ENCODE data around the gene LYSMD2. TPM values are rescaled to one million over a fixed set of nuclear protein-coding genes. Genes with fewer than 3 reads are reported as not detected.

LYSMD2 gene
- total RNA-seq, 1 donor from 2014 or later: 25.7 TPM

DNA sequence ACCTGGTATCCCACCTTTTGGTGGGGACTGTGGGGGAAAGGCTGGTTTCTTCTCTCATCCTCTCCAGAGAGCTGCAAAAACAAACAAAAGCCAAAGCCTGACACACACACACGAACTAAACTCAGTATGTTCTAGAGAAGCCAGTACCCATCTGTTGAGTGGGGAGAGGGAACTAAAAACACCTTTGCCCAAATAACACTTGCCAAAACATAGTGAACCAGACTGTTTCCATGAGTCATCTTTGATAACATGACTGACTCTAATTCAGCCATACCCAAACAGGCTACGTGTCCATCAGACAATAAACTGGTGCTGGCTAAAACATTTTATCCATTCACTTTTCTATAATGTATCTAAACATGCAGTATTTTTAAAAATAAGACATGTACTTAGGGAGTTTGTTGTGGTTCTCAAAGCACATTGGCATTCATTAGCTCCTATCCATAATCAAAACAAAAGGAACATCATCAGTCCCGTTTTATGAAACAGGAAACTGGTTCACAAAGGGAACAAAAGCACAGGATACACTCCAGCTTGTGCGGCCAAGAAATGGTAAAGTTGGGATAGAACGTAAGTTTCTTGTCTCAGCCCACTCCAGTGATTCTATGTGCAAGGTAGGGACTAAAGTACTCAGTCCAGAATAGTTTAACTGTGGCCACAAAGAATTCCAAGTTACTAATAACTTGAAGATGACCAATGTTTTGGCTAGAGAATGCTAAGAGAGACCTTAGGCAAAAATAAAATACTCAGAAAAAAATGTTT is 16.1 kb downstream of the LYSMD2 start:
- intact Hi-C loops (cut with micrococcal nuclease): no loop called here

GRCh38 chr15:51720201-51720995 is 17.1 kb downstream of the LYSMD2 start:
- intact Hi-C loops (cut with micrococcal nuclease): no loop called here

DNA sequence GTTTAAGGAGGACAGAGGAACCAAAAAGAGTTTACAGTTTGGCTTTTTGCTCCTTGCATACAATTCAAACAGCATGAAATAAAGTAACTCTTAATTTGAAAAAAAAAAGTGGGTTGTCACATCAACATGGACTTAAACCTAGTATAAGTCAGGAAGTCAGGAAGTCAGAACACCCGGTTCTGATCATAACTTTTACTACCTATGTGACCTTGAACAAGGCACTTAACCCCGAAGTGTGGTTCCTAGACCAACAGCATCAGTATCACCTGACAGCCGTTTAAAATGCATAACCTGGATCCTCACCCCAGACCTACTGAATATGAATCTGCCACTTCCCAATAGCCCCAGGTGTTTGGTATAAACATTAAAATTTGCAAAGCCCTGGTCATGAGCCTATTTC is 18.7 kb downstream of the LYSMD2 start:
- intact Hi-C loops (cut with micrococcal nuclease): no loop called here

GRCh38 chr15:51718219-51718618 is 19.2 kb downstream of the LYSMD2 start:
- intact Hi-C loops (cut with micrococcal nuclease): no loop called here

DNA sequence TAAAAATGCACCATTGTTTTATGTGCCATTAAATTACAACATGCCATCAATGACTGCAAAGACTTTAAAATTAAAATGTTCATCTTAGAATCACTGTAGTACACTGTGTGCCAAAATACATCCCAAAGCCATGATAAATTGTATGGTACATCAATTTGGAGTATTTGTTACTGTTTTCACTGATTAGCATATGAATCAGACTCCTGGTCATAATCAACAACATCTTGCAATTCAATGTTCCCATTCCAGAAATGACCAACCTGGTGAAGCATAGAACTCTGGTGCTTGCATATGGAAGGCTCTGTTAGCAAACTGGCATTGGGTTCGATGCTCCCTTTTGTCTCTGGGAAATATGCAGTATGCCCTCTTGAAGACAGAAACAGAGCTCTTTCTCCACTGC is 22.5 kb downstream of the LYSMD2 start:
- intact Hi-C loops (cut with micrococcal nuclease): no loop called here

DNA sequence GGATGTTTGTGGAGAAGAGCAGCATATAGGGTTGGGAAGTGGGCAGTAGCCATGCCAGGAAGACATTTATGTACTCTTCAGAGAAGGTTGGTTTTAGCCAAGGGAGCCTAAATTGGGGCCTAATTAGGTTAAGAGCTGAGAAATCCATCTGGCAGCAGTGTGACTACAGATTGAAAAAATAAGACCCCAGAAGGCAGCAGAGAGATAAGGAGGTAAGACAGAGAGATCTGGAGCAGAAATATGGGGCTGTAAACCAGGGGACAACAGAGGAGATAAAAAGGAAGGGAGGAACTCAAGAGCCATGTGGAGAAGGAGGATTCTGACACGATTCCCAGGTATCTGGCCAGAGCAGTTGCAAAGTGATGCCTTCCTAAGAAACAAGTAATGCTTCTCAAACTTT is 23.3 kb downstream of the LYSMD2 start:
- intact Hi-C loops (cut with micrococcal nuclease): no loop called here

- intact Hi-C loops (cut with micrococcal nuclease): no loop called here
Measured at GRCh38 chr15:51709031-51709430, 28.4 kb downstream of the LYSMD2 start.

GRCh38 chr15:51708013-51708412 is 29.4 kb downstream of the LYSMD2 start:
- intact Hi-C loops (cut with micrococcal nuclease): no loop called here

- intact Hi-C loops (cut with micrococcal nuclease): no loop called here
Measured at GRCh38 chr15:51706926-51707608, 30.4 kb downstream of the LYSMD2 start.

- intact Hi-C loops (cut with micrococcal nuclease): no loop called here
Measured at GRCh38 chr15:51706291-51706690, 31.2 kb downstream of the LYSMD2 start.

- intact Hi-C loops (cut with micrococcal nuclease): no loop called here
Measured at GRCh38 chr15:51702710-51703109, 34.7 kb downstream of the LYSMD2 start.

DNA sequence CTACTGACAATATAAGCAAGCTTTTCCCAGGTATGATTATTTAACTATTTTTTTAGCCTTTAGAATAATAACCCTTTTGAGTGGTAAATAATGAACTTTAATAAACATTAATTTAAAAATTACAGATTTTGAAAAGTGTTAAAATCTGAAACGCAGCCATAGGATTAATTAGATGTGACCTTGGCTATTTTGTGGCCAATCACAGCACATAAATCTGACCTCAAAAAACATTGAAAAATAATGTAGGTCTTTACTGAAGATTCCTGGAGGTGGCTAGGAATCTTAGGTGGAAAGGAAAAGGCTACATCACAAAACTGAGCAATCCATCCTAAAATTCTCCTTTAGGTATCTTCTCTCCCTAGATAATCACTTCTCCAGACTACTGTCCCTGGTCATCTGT is 38.1 kb downstream of the LYSMD2 start:
- intact Hi-C loops (cut with micrococcal nuclease): no loop called here

- intact Hi-C loops (cut with micrococcal nuclease): no loop called here
Measured at GRCh38 chr15:51697163-51697562, 40.3 kb downstream of the LYSMD2 start.

GRCh38 chr15:51696566-51696965 is 40.9 kb downstream of the LYSMD2 start:
- intact Hi-C loops (cut with micrococcal nuclease): no loop called here

DNA sequence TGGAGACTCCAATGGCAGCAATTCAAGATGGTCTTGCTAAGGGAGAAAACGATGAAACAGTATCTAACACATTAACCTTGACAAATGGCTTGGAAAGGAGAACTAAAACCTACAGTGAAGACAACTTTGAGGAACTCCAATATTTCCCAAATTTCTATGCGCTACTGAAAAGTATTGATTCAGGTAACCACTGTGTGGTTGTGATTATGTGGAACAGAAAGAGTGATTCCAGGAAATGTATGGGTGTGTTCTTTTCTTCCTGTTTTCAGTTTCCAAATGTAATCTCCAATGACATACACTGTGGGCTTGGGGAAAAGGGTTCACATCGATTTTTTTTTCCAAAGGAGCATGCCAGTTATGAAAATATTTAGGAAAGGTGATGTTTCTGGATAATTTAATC is 45.3 kb downstream of the LYSMD2 start:
- intact Hi-C loops (cut with micrococcal nuclease): no loop called here

GRCh38 chr15:51688863-51689262 is 48.6 kb downstream of the LYSMD2 start:
- intact Hi-C loops (cut with micrococcal nuclease): no loop called here

DNA sequence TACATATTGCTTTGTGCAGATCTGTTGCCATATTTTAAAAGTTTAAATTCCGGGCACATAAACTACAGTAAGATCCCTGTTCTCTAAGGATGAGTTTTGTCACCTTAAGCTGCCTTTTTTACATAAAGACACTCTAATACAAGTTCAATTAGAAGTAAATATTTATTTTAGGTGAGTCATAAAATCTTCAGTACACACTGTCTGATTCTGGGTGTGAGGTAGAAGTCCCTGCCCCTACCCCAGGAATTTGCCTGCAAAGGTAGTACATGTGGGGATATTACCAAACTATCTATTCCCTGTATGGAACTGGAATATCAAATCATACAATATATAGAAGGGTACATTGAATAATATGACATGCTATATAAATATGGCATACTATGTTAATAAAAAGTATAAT is 49.9 kb downstream of the LYSMD2 start:
- intact Hi-C loops (cut with micrococcal nuclease): no loop called here

GRCh38 chr15:51681303-51681963 is 56.0 kb downstream of the LYSMD2 start, which contains the start of gene SCG3:
SCG3 (plus strand) TSS chr15:51681503; CDS start chr15:51681756, 253 bp downstream.
- intact Hi-C loops (cut with micrococcal nuclease): loop anchor here (1.0 kb wide), 1 partner anchor 50 kb away; no protein-coding TSS in a partner anchor

- intact Hi-C loops (cut with micrococcal nuclease): no loop called here
Measured at GRCh38 chr15:51680321-51680720, 57.1 kb downstream of the LYSMD2 start.

GRCh38 chr15:51678096-51678495 is 59.4 kb downstream of the LYSMD2 start:
- intact Hi-C loops (cut with micrococcal nuclease): no loop called here

GRCh38 chr15:51677452-51677851 is 60.0 kb downstream of the LYSMD2 start:
- intact Hi-C loops (cut with micrococcal nuclease): no loop called here

All from T-helper 1 cell treated with Interleukin-12 subunit alpha and Interleukin-12 subunit beta and Interleukin-4 antibody, amounts not matched to agents 30 ng/mL and 1 ng/mL, for 36 hours (primary cell).